Upper lobe of left lung (tissue), 6 donors: Measurements from ENCODE around the gene STH. TPM values are rescaled to one million over a fixed set of nuclear protein-coding genes. Genes with fewer than 3 reads are reported as not detected.
"Not testable (repeated sequence)": the region's sequence is repeated elsewhere in the genome, so short reads cannot be mapped to it uniquely, and the experiment has no call there.

ENCODE experiments used
- ATAC-seq, 2 donors: fragments of 200-7000 bp; cut with Tn5 transposase; one replicate each; pipeline ENCODE4 v1.9.1; 2022; ENCODE audit warnings: mild to moderate bottlenecking in 2 of 2, moderate library complexity in 2 of 2; ENCODE audit not compliant: low FRiP score in 2 of 2
- DNase-seq, 2 donors: peaks; one replicate each; pipeline ENCODE4 v3.0.0-alpha.2; 2019 to 2020
- H3K27ac ChIP-seq, 4 donors: fragments of 200-600 bp; sonication (generic); one replicate each; pipeline ENCODE4 v1.5.1; 2016 to 2019
- H3K27me3 ChIP-seq, 4 donors: fragments of 200-600 bp; sonication (generic); one replicate each; pipeline ENCODE4 v1.5.1; 2017 to 2019
- H3K36me3 ChIP-seq, 4 donors: fragments of 200-600 bp; sonication (generic); one replicate each; pipeline ENCODE4 v1.5.1; 2016 to 2019
- H3K4me1 ChIP-seq, 4 donors: fragments of 200-600 bp; sonication (generic); one replicate each; pipeline ENCODE4 v1.5.1; 2018 to 2019
- H3K4me3 ChIP-seq, 4 donors: fragments of 200-600 bp; sonication (generic); one replicate each; pipeline ENCODE4 v1.5.1; 2017 to 2019; ENCODE audit warnings: mild to moderate bottlenecking in 2 of 4, moderate library complexity in 1 of 4
- H3K9me3 ChIP-seq, 4 donors: fragments of 200-600 bp; sonication (generic); one replicate each; pipeline ENCODE4 v1.5.1; 2018 to 2019
- CTCF ChIP-seq, 6 experiments: fragments of 450-650 bp in 4 of 6; fragments of 200-600 bp in 2 of 6; sonication (generic) in 2 of 6; IDR thresholded peaks; one replicate each; pipeline ENCODE4 v1.5.1; 2016 to 2019; ENCODE audit warnings: antibody characterized with exemption in 6 of 6
- EP300 ChIP-seq, 4 donors: sonication (generic); formaldehyde crosslinking; IDR thresholded peaks; one replicate each; pipeline ENCODE4 v1.5.1; 2017; ENCODE audit warnings: antibody characterized with exemption in 4 of 4, control low read depth in 2 of 4
- POLR2A ChIP-seq, 4 donors: fragments of 450-650 bp; IDR thresholded peaks; one replicate each; pipeline ENCODE4 v1.5.1; 2016 to 2017; ENCODE audit warnings: antibody characterized with exemption in 4 of 4, mild to moderate bottlenecking in 2 of 4
- POLR2AphosphoS5 ChIP-seq, 2 donors: sonication (generic); formaldehyde crosslinking; IDR thresholded peaks; one replicate each; pipeline ENCODE4 v1.5.1; 2017; ENCODE audit warnings: antibody characterized with exemption in 2 of 2
- WGBS, 2 donors: methylation state at CpG; one replicate each; pipeline ENCODE4 v1.1.5; 2017 to 2018; 5-methylcytosine and 5-hydroxymethylcytosine counted together
- total RNA-seq, 6 donors: library from RNA; depleted of rRNA in 4 of 6; stranded (reverse); fragments of >200 nt in 4 of 6; gene quantifications; one replicate each; pipeline versions ENCODE4 v1.1.0 to v1.2.1, GENCODE V29; 2016 to 2021
- donor health status: DM: no; HTN: no; CAD: no; lungs with moderate emphysema.
- donor health status: DM: no; HTN: yes; CAD: no; lungs with severe emphysema.

Gene STH
- total RNA-seq, 6 donors from 2014 or later: not detected

GRCh38 chr17:45956090-45956489, 43.0 kb upstream of the STH start:
- no peak overlapping the region for H3K4me3 ChIP-seq
- H3K27ac ChIP-seq: no peak overlapping the region
- ATAC-seq: no peak
- WGBS, 2 donors: 90% methylated on average over 3 of the region's 3 CpGs; no CpG with 5 or more reads in 1 of the 2 donors
- DNase-seq: no peak
- no peaks in the 10 kb centered on the region for H3K9me3 ChIP-seq
- no peaks in the 10 kb centered on the region for H3K36me3 ChIP-seq
- H3K4me1 ChIP-seq: no peaks in the 10 kb centered on the region
- TF ChIP-seq POLR2A (IDR thresholded peaks at IDR 0.05) (no peak), CTCF (IDR thresholded peaks at IDR 0.05) (no peak), EP300 (IDR thresholded peaks at IDR 0.05) (no peak), POLR2AphosphoS5 (IDR thresholded peaks at IDR 0.05) (no peak)
- H3K27me3 ChIP-seq: no peaks in the 10 kb centered on the region

GRCh38 chr17:45956746-45957145, 42.3 kb upstream of the STH start:
- not testable (repeated sequence) for ATAC-seq, H3K27me3 ChIP-seq, H3K9me3 ChIP-seq, H3K36me3 ChIP-seq, H3K4me1 ChIP-seq, H3K4me3 ChIP-seq, DNase-seq, H3K27ac ChIP-seq
- WGBS, 2 donors: 92% methylated on average over 2 to 4 of the region's 4 CpGs

- H3K27me3 ChIP-seq: no peaks in the 10 kb centered on the region
- H3K36me3 ChIP-seq: no peaks in the 10 kb centered on the region
- no peak overlapping the region for H3K27ac ChIP-seq
- DNase-seq (no peak), ATAC-seq (no peak)
- WGBS, 2 donors: 91 to 92% methylated on average over 9 of the region's 9 CpGs
- H3K9me3 ChIP-seq: no peaks in the 10 kb centered on the region
- H3K4me1 ChIP-seq: no peaks in the 10 kb centered on the region
- no peak overlapping the region for H3K4me3 ChIP-seq
- no peak for TF ChIP-seq CTCF (IDR thresholded peaks at IDR 0.05)
- TF ChIP-seq POLR2AphosphoS5 (IDR thresholded peaks at IDR 0.05): no peak
- TF ChIP-seq POLR2A (IDR thresholded peaks at IDR 0.05): no peak
- no peak for TF ChIP-seq EP300 (IDR thresholded peaks at IDR 0.05)
These were observed 40.7 kb upstream of the STH start for GRCh38 chr17:45958307-45958706.

- H3K4me1 ChIP-seq: no peaks in the 10 kb centered on the region
- 77 to 79% methylated on average over 9 of the region's 9 CpGs for WGBS, 2 donors
- no peaks in the 10 kb centered on the region for H3K27me3 ChIP-seq
- TF ChIP-seq EP300 (IDR thresholded peaks at IDR 0.05) (no peak), POLR2A (IDR thresholded peaks at IDR 0.05) (no peak), CTCF (IDR thresholded peaks at IDR 0.05) (no peak), POLR2AphosphoS5 (IDR thresholded peaks at IDR 0.05) (no peak)
- H3K27ac ChIP-seq: no peak overlapping the region
- no peaks in the 10 kb centered on the region for H3K36me3 ChIP-seq
- no peak for DNase-seq
- no peak overlapping the region for H3K4me3 ChIP-seq
- ATAC-seq: no peak
- no peaks in the 10 kb centered on the region for H3K9me3 ChIP-seq
These were observed 39.9 kb upstream of the STH start for GRCh38 chr17:45958994-45959665.

- 79% methylated on average over 4 of the region's 4 CpGs for WGBS, 2 donors
- TF ChIP-seq CTCF (IDR thresholded peaks at IDR 0.05): no peak
- no peak for TF ChIP-seq POLR2AphosphoS5 (IDR thresholded peaks at IDR 0.05)
- no peak for TF ChIP-seq EP300 (IDR thresholded peaks at IDR 0.05)
- TF ChIP-seq POLR2A (IDR thresholded peaks at IDR 0.05): no peak
These were observed 38.7 kb upstream of the STH start for GRCh38 chr17:45960311-45960710.

More at GRCh38 chr17:45960311-45960710, 38.7 kb upstream of the STH start:
- no peak for DNase-seq
- H3K9me3 ChIP-seq: no peaks in the 10 kb centered on the region
- H3K4me3 ChIP-seq: no peak overlapping the region
- no peak for ATAC-seq
- no peak overlapping the region for H3K27ac ChIP-seq
- no peaks in the 10 kb centered on the region for H3K4me1 ChIP-seq
- H3K36me3 ChIP-seq: no peaks in the 10 kb centered on the region
- no peaks in the 10 kb centered on the region for H3K27me3 ChIP-seq
